H9 (cell line): ENCODE results near the gene GARNL3. TPM values are rescaled to one million over a fixed set of nuclear protein-coding genes. Genes with fewer than 3 reads are reported as not detected.

Experiments
- DNase-seq: peaks from one replicate; pipeline ENCODE4 v3.0.0-alpha.2; 2017
- H2AFZ ChIP-seq: one replicate; pipeline ENCODE4 v1.6.1; 2013; ENCODE audit warnings: mild to moderate bottlenecking, low read length, control low read depth, moderate library complexity
- H2AK5ac ChIP-seq: 2 replicates; pipeline ENCODE4 v1.6.1; 2013; ENCODE audit warnings: low read length, control low read depth, mixed read lengths; ENCODE audit not compliant: insufficient read length
- H2BK120ac ChIP-seq: one replicate; pipeline ENCODE4 v1.6.1; 2013; ENCODE audit warnings: low read depth, mild to moderate bottlenecking, low read length, control low read depth, inconsistent platforms; ENCODE audit not compliant: poor library complexity, severe bottlenecking
- H2BK12ac ChIP-seq: 2 replicates; pipeline ENCODE4 v1.6.1; 2013; ENCODE audit warnings: low read length, control low read depth, mixed read lengths, low read depth; ENCODE audit not compliant: insufficient read length
- H2BK15ac ChIP-seq: 2 replicates; pipeline ENCODE4 v1.6.1; 2013; ENCODE audit warnings: low read depth, low read length, control low read depth
- H2BK20ac ChIP-seq: one replicate; pipeline ENCODE4 v1.6.1; 2013; ENCODE audit warnings: low read depth, mild to moderate bottlenecking, low read length, control low read depth, inconsistent platforms; ENCODE audit not compliant: poor library complexity, severe bottlenecking
- H2BK5ac ChIP-seq: 2 replicates; pipeline ENCODE4 v1.6.1; 2013; ENCODE audit warnings: low read length, control low read depth, mixed read lengths; ENCODE audit not compliant: insufficient read length
- H3K14ac ChIP-seq: 2 replicates; pipeline ENCODE4 v1.6.1; 2013; ENCODE audit warnings: low read length, control low read depth; ENCODE audit not compliant: insufficient read depth
- H3K18ac ChIP-seq: 2 replicates; pipeline ENCODE4 v1.6.1; 2013; ENCODE audit warnings: low read depth, mild to moderate bottlenecking, mixed read lengths, low read length, control low read depth; ENCODE audit not compliant: insufficient read length
- H3K23ac ChIP-seq: 2 replicates; pipeline ENCODE4 v1.6.1; 2013; ENCODE audit warnings: low read length, control low read depth, mixed read lengths, low read depth; ENCODE audit not compliant: insufficient read length
- H3K23me2 ChIP-seq: 2 replicates; pipeline ENCODE4 v1.6.1; 2013; ENCODE audit warnings: low read depth, mild to moderate bottlenecking, mixed read lengths, low read length, control low read depth; ENCODE audit not compliant: insufficient read length, poor library complexity, severe bottlenecking
- H3K27ac ChIP-seq: 2 replicates; pipeline ENCODE4 v1.5.1; 2013; ENCODE audit warnings: low read length, control low read depth, mixed read lengths, low read depth; ENCODE audit not compliant: insufficient read length
- H3K27me3 ChIP-seq: 2 replicates; pipeline ENCODE4 v1.6.1; 2013; ENCODE audit warnings: low read length, control low read depth, inconsistent platforms; ENCODE audit not compliant: insufficient read depth
- H3K4ac ChIP-seq: 2 replicates; pipeline ENCODE4 v1.6.1; 2013; ENCODE audit warnings: low read depth, mild to moderate bottlenecking, control low read depth, inconsistent platforms, low read length, moderate library complexity
- H3K4me1 ChIP-seq: 2 replicates; pipeline ENCODE4 v1.6.1; 2013; ENCODE audit warnings: low read length, control low read depth, inconsistent platforms; ENCODE audit not compliant: insufficient read depth
- H3K4me2 ChIP-seq: 2 replicates; pipeline ENCODE4 v1.6.1; 2013; ENCODE audit warnings: low read length, control low read depth, mixed read lengths; ENCODE audit not compliant: insufficient read length, insufficient read depth
- H3K56ac ChIP-seq: 2 replicates; pipeline ENCODE4 v1.6.1; 2013; ENCODE audit warnings: low read depth, mild to moderate bottlenecking, mixed read lengths, low read length, control low read depth; ENCODE audit not compliant: insufficient read length
- H3K79me1 ChIP-seq: 2 replicates; pipeline ENCODE4 v1.6.1; 2013; ENCODE audit warnings: low read depth, mild to moderate bottlenecking, moderate library complexity, low read length, control low read depth, inconsistent platforms; ENCODE audit not compliant: insufficient read depth, poor library complexity, severe bottlenecking
- H3K79me2 ChIP-seq: 2 replicates; pipeline ENCODE4 v1.6.1; 2013; ENCODE audit warnings: low read length, control low read depth, inconsistent platforms; ENCODE audit not compliant: insufficient read depth
- H3K9ac ChIP-seq: 2 replicates; pipeline ENCODE4 v1.6.1; 2013; ENCODE audit warnings: low read length, control low read depth, mixed read lengths; ENCODE audit not compliant: insufficient read length; ENCODE audit errors: extremely low read depth
- H3K9me3 ChIP-seq: one replicate; pipeline ENCODE4 v1.6.1; 2013; ENCODE audit warnings: low read depth, low read length, inconsistent platforms; ENCODE audit not compliant: control insufficient read depth
- H3T11ph ChIP-seq: one replicate; pipeline ENCODE4 v1.6.1; 2013; ENCODE audit warnings: mild to moderate bottlenecking, low read length, control low read depth, inconsistent platforms
- H4K20me1 ChIP-seq: one replicate; pipeline ENCODE4 v1.6.1; 2013; ENCODE audit not compliant: control insufficient read depth, insufficient read length, insufficient read depth
- H4K5ac ChIP-seq: 2 replicates; pipeline ENCODE4 v1.6.1; 2013; ENCODE audit warnings: low read depth, mild to moderate bottlenecking, mixed read lengths, low read length, control low read depth; ENCODE audit not compliant: insufficient read length
- H4K8ac ChIP-seq: replicated peaks from 2 replicates; pipeline ENCODE4 v1.6.1; 2013; ENCODE audit warnings: low read length, control low read depth, mixed read lengths, low read depth; ENCODE audit not compliant: insufficient read length
- H4K91ac ChIP-seq: 2 replicates; pipeline ENCODE4 v1.6.1; 2013; ENCODE audit warnings: low read depth, mild to moderate bottlenecking, moderate library complexity, mixed read lengths, low read length, control low read depth; ENCODE audit not compliant: insufficient read length
- H3K27ac Mint-ChIP-seq, 3 experiments: 2 replicates in 2 of 3; 3 replicates in 1 of 3; pipeline ENCODE4 v1.8.0; 2020 to 2021; ENCODE audit warnings: mixed read lengths in 3 of 3, mild to moderate bottlenecking in 1 of 3, moderate library complexity in 1 of 3
- H3K27me3 Mint-ChIP-seq: 2 replicates; pipeline ENCODE4 v1.8.0; 2021; ENCODE audit warnings: low read depth, mild to moderate bottlenecking, moderate library complexity, mixed read lengths
- H3K36me3 Mint-ChIP-seq, 3 experiments: 2 replicates in 2 of 3; 3 replicates in 1 of 3; pipeline ENCODE4 v1.8.0; 2020 to 2021; ENCODE audit warnings: low read depth in 3 of 3, mixed read lengths in 3 of 3; ENCODE audit not compliant: insufficient read depth in 1 of 3
- H3K4me1 Mint-ChIP-seq, 2 experiments: 2 replicates each; pipeline ENCODE4 v1.8.0; 2020; ENCODE audit warnings: mixed read lengths in 2 of 2
- H3K4me3 Mint-ChIP-seq, 2 experiments: 2 replicates in 1 of 2; 3 replicates in 1 of 2; pipeline ENCODE4 v1.8.0; 2020 to 2021; ENCODE audit warnings: mild to moderate bottlenecking in 2 of 2, mixed read lengths in 2 of 2, moderate library complexity in 1 of 2
- H3K9me3 Mint-ChIP-seq, 2 experiments: 2 replicates in 1 of 2; 3 replicates in 1 of 2; pipeline ENCODE4 v1.8.0; 2020; ENCODE audit warnings: mild to moderate bottlenecking in 2 of 2, mixed read lengths in 2 of 2, moderate library complexity in 1 of 2
- CTCF ChIP-seq: fragments of 200-600 bp; sonication (generic); conservative IDR thresholded peaks from 3 replicates; pipeline ENCODE4 v1.8.0; 2021; ENCODE audit warnings: antibody characterized with exemption, mild to moderate bottlenecking
- WGBS: extraction: QIAGEN DNeasy Blood & Tissue Kit; methylation state at CpG from one replicate; pipeline ENCODE4 v1.1.7; 2013; ENCODE audit warnings: missing lambda C conversion rate, low lambda C conversion rate, mixed read lengths; ENCODE audit not compliant: insufficient read length; ENCODE audit errors: extremely low coverage; 5-methylcytosine and 5-hydroxymethylcytosine counted together
- total RNA-seq: library from RNA; stranded (reverse); gene quantifications from 2 replicates; pipeline ENCODE4 v1.2.1, GENCODE V29; 2021

The GARNL3 gene
- total RNA-seq, 1 experiment from 2014 or later, result 8.7 TPM

- H3K79me2 ChIP-seq, result no peaks in the 10 kb centered on the region
- no peak overlapping the region for H2BK12ac ChIP-seq
- no peak overlapping the region for H3K23ac ChIP-seq
- no CpG with 5 or more reads among the region's 5 CpGs for WGBS
- no peaks in the 10 kb centered on the region for H3K23me2 ChIP-seq
- H3K4me2 ChIP-seq, result no peak overlapping the region
- H4K91ac ChIP-seq, result no peak overlapping the region
- Mint-ChIP-seq H3K4me1 (no peaks in the 10 kb centered on the region), H3K27me3 (no peaks in the 10 kb centered on the region), H3K4me3 (no peak overlapping the region), H3K27ac (no peak overlapping the region), H3K36me3 (peaks cover 10 to 15% (median 10%) of the 10 kb centered on the region in 3 experiments; a peak in 5 of 7 replicates), H3K9me3 (no peaks in the 10 kb centered on the region)
- no peak overlapping the region for H3T11ph ChIP-seq
- H2BK5ac ChIP-seq, result no peak overlapping the region
- H4K20me1 ChIP-seq, result no peaks in the 10 kb centered on the region
- no peak overlapping the region for H3K56ac ChIP-seq
- no peak for TF ChIP-seq CTCF
- no peak overlapping the region for H2BK15ac ChIP-seq
- no peak overlapping the region for H3K9ac ChIP-seq
- H2AFZ ChIP-seq, result no peak overlapping the region
- no peaks in the 10 kb centered on the region for H3K9me3 ChIP-seq
- H3K27ac ChIP-seq, result no peak overlapping the region
- no peak overlapping the region for H3K4ac ChIP-seq
- no peak overlapping the region for H2AK5ac ChIP-seq
- no peaks in the 10 kb centered on the region for H3K79me1 ChIP-seq
- no peaks in the 10 kb centered on the region for H3K27me3 ChIP-seq
- H4K5ac ChIP-seq, result no peak overlapping the region
- no peak overlapping the region for H3K14ac ChIP-seq
- no peak overlapping the region for H2BK20ac ChIP-seq
- no peak overlapping the region for H2BK120ac ChIP-seq
- no peak for DNase-seq
- no peak overlapping the region for H3K18ac ChIP-seq
- H4K8ac ChIP-seq, result no peak overlapping the region
- no peaks in the 10 kb centered on the region for H3K4me1 ChIP-seq
Observed at GRCh38 chr9:127336086-127336485, 71.5 kb downstream of the GARNL3 start.
